GM12878 (cell line): ENCODE data around the gene DIP2C. TPM values are rescaled to one million over a fixed set of nuclear protein-coding genes. Genes with fewer than 3 reads are reported as not detected.
"Not testable (repeated sequence)": the region's sequence is repeated elsewhere in the genome, so short reads cannot be mapped to it uniquely, and the experiment has no call there.

Experiments
- ATAC-seq: fragments of 200-7000 bp; cut with Tn5 transposase; 3 replicates; pipeline ENCODE4 v1.9.1; 2020; ENCODE audit warnings: mild to moderate bottlenecking, moderate library complexity
- BruUV-seq: library from RNA; stranded (reverse); fragments of 400-500 nt; replicated peaks from 2 replicates; lab custom pipeline; 2021; lab: Mats Ljungman, UMichigan
- CTCF ChIA-PET: fragments of 300-600 bp; sonication (Branson Sonifier 250); formaldehyde crosslinking; extraction: SDS; loops from one replicate; lab custom pipeline; 2021; ENCODE audit warnings: inconsistent platforms; lab: Yijun Ruan, JAX
- POLR2A ChIA-PET: fragments of 350-600 bp; formaldehyde crosslinking; extraction: SDS; loops from one replicate; lab custom pipeline; 2021; ENCODE audit warnings: inconsistent platforms; lab: Charles Lee
- RAD21 ChIA-PET: fragments of 300-600 bp; sonication (Branson Sonifier 250); formaldehyde crosslinking; loops from one replicate; lab custom pipeline; 2023; ENCODE audit warnings: antibody characterized with exemption; ENCODE audit not compliant: unreplicated experiment; lab: Charles Lee
- SMC1A ChIA-PET: fragments of 300-600 bp; sonication (Branson Sonifier 250); formaldehyde crosslinking; loops from one replicate; lab custom pipeline; 2023; ENCODE audit not compliant: unreplicated experiment, uncharacterized antibody; lab: Charles Lee
- DNase-seq: peaks from one replicate; pipeline ENCODE4 v3.0.0-alpha.2; 2011; ENCODE audit warnings: low read depth, low spot score
- FAIRE-seq: peaks from 3 replicates; lab custom pipeline; 2011; peaks lifted over from hg19 to GRCh38; lab: Jason Lieb, UNC
- H2AFZ ChIP-seq: 2 replicates; pipeline ENCODE4 v1.6.0; 2011; ENCODE audit warnings: low read depth, low read length, control low read depth; ENCODE audit not compliant: control insufficient read depth
- H3K27ac ChIP-seq: 2 replicates; pipeline ENCODE4 v1.5.1; 2011; ENCODE audit warnings: control low read depth; ENCODE audit not compliant: control insufficient read depth, insufficient read depth
- H3K27me3 ChIP-seq, 2 experiments: replicated peaks in 1 of 2; 2 replicates each; pipeline versions ENCODE4 v1.6.0 to v1.6.1; 2011; ENCODE audit warnings: low read length in 1 of 2; ENCODE audit not compliant: control insufficient read depth in 2 of 2, insufficient read depth in 2 of 2
- H3K36me3 ChIP-seq, 2 experiments: 2 replicates each; pipeline ENCODE4 v1.5.1; 2011; ENCODE audit warnings: low read length in 1 of 2; ENCODE audit not compliant: control insufficient read depth in 2 of 2, insufficient read depth in 2 of 2
- H3K4me1 ChIP-seq: 2 replicates; pipeline ENCODE4 v1.6.1; 2011; ENCODE audit warnings: mild to moderate bottlenecking, low read length, moderate library complexity, mixed read lengths; ENCODE audit not compliant: control insufficient read depth, insufficient read depth
- H3K4me2 ChIP-seq: 2 replicates; pipeline ENCODE4 v1.6.0; 2011; ENCODE audit warnings: control low read depth; ENCODE audit not compliant: control insufficient read depth, insufficient read depth
- H3K4me3 ChIP-seq: fragments of 200-600 bp; sonication (generic); 2 replicates; pipeline ENCODE4 v1.5.1; 2016
- H3K79me2 ChIP-seq: 2 replicates; pipeline ENCODE4 v1.6.0; 2011; ENCODE audit warnings: low read length; ENCODE audit not compliant: control insufficient read depth, insufficient read depth
- H3K9ac ChIP-seq: 2 replicates; pipeline ENCODE4 v1.8.0; 2011; ENCODE audit warnings: low read length, control low read depth, mixed read lengths; ENCODE audit not compliant: control insufficient read depth, insufficient read depth
- H3K9me3 ChIP-seq: replicated peaks from 3 replicates; pipeline ENCODE4 v1.5.1; 2011; ENCODE audit warnings: mild to moderate bottlenecking, low read length; ENCODE audit not compliant: control insufficient read depth, insufficient read depth
- H4K20me1 ChIP-seq: 2 replicates; pipeline ENCODE4 v1.6.0; 2011; ENCODE audit not compliant: control insufficient read depth, insufficient read depth
- CBX5 ChIP-seq: sonication (generic); IDR thresholded peaks from 2 replicates; pipeline ENCODE4 v1.6.1; 2016; ENCODE audit warnings: low read depth, moderate library complexity, mild to moderate bottlenecking, inconsistent platforms
- CREM ChIP-seq: IDR thresholded peaks from 2 replicates; pipeline ENCODE4 v1.6.1; 2014; ENCODE audit warnings: antibody characterized with exemption, low read depth
- IKZF1 ChIP-seq: fragments of 450-650 bp; conservative IDR thresholded peaks from 2 replicates; pipeline ENCODE4 v1.6.1; 2017; ENCODE audit warnings: antibody characterized with exemption, mild to moderate bottlenecking
- LARP7 ChIP-seq: fragments of 450-650 bp; IDR thresholded peaks from 2 replicates; pipeline ENCODE4 v1.6.1; 2017; ENCODE audit warnings: mild to moderate bottlenecking
- MTA2 ChIP-seq: fragments of 450-650 bp; IDR thresholded peaks from 2 replicates; pipeline ENCODE4 v1.6.1; 2016; ENCODE audit warnings: low read depth, mild to moderate bottlenecking, moderate library complexity
- NBN ChIP-seq: fragments of 450-650 bp; IDR thresholded peaks from 2 replicates; pipeline ENCODE4 v1.6.1; 2016
- NFXL1 ChIP-seq: fragments of 450-650 bp; IDR thresholded peaks from 2 replicates; pipeline ENCODE4 v1.6.1; 2017; ENCODE audit warnings: antibody characterized with exemption, mild to moderate bottlenecking, borderline replicate concordance
- POLR2AphosphoS5 ChIP-seq: IDR thresholded peaks from 2 replicates; pipeline ENCODE4 v1.6.1; 2011; ENCODE audit warnings: mild to moderate bottlenecking, low read length, inconsistent platforms
- RBBP5 ChIP-seq: fragments of 200-600 bp; sonication (generic); conservative IDR thresholded peaks from 2 replicates; pipeline ENCODE4 v1.6.1; 2016
- RCOR1 ChIP-seq: conservative IDR thresholded peaks from 2 replicates; pipeline ENCODE4 v1.6.1; 2012; ENCODE audit warnings: low read depth, low read length, improper control_type of control experiment
- SIX5 ChIP-seq: IDR thresholded peaks from 2 replicates; pipeline ENCODE4 v1.6.1; 2011; ENCODE audit warnings: mild to moderate bottlenecking, low read depth, low read length, moderate library complexity; ENCODE audit not compliant: severe bottlenecking
- SMC3 ChIP-seq: IDR thresholded peaks from 2 replicates; pipeline ENCODE4 v1.6.1; 2011; ENCODE audit warnings: low read length, improper control_type of control experiment, borderline replicate concordance
- STAT3 ChIP-seq: IDR thresholded peaks from 2 replicates; pipeline ENCODE4 v1.6.1; 2011; ENCODE audit warnings: low read depth, low read length, improper control_type of control experiment
- TBL1XR1 ChIP-seq: IDR thresholded peaks from 2 replicates; pipeline ENCODE4 v1.6.1; 2012; ENCODE audit warnings: low read depth, low read length, improper control_type of control experiment
- WGBS: methylation state at CpG from one replicate; pipeline ENCODE4 v1.1.6; 2016; ENCODE audit warnings: low lambda C conversion rate; ENCODE audit not compliant: insufficient replicate concordance, insufficient coverage; ENCODE audit errors: missing lambda C conversion rate; 5-methylcytosine and 5-hydroxymethylcytosine counted together
- in situ Hi-C: fragments of 300-500 bp; cut with MboI; formaldehyde crosslinking; loops from 9 replicates; pipeline ENCODE4 v1.14.3; 2018; ENCODE audit warnings: mixed read lengths
- intact Hi-C: fragments of 100-400 bp; cut with micrococcal nuclease; formaldehyde crosslinking; loops from one replicate; pipeline ENCODE4 v1.14.2; 2022; ENCODE audit not compliant: unreplicated experiment
- polyA plus RNA-seq, 11 experiments: library from polyadenylated mRNA; depleted of rRNA in 4 of 11; unstranded in 6 of 11; stranded (reverse) in 5 of 11; fragments of >200 nt; fragmentation: Nextera tagmentation in 4 of 11; fragmentation: Illumina TruSeq in 1 of 11; extraction: Ambion mirVana in 4 of 11; extraction: Trizol in 1 of 11; gene quantifications; 1 replicate in 1 of 11; 2 replicates in 10 of 11; pipeline versions ENCODE4 v1.2.1 to v1.2.3, GENCODE V29; 2011 to 2016; ENCODE audit warnings: inconsistent platforms in 2 of 11, missing spikeins in 2 of 11, low read depth in 1 of 11
- total RNA-seq, 4 experiments: library from RNA; depleted of rRNA in 3 of 4; stranded (reverse); fragments of >200 nt in 3 of 4; fragmentation: Illumina TruSeq in 1 of 4; extraction: Trizol in 1 of 4; gene quantifications; 2 replicates each; pipeline versions ENCODE4 v1.2.1 to v1.2.3, GENCODE V29; 2013 to 2021
- TF ChIP-seq, protein P1 (sequence below): fragments of 450-650 bp; formaldehyde crosslinking; IDR thresholded peaks from 2 replicates; pipeline ENCODE4 v1.4.0; 2020; ENCODE audit warnings: mild to moderate bottlenecking, moderate library complexity

The DIP2C gene
- total and polyA plus RNA-seq, 10 of the 15 experiments (the other 5 are each of a cell fraction or from before 2014, with no cell fraction given), result 0.01 to 0.10 (median 0.06) TPM

DNA sequence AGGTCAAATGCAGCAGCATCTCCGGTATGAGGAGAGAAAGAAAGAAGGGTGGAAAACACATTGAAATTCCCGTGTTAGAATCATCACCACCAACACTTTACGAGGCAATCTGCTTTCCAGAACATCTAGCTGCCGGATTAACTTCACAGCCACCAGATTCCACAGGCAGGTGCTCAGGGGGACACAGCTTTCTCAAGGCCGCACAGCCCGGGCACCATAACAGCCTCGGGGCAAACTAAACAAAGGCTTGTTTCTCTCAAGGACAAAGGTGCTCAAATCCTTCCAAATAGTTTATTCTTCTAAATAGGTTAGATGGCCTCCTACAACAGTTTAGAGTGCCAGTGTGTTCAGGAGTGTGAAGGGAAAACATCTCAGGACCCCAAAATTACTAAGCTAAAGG, 156.3 kb downstream of the DIP2C start:
- ATAC-seq (no peak), FAIRE-seq (no peak), DNase-seq (no peak)
- peaks cover 0 to 3% of the 10 kb centered on the region in 2 experiments; a peak in 3 of 4 replicates for H3K27me3 ChIP-seq
- H3K4me2 ChIP-seq, result no peak overlapping the region
- H3K9me3 ChIP-seq, result no peaks in the 10 kb centered on the region
- no peaks in the 10 kb centered on the region for H3K79me2 ChIP-seq
- no peaks in the 10 kb centered on the region for H3K4me1 ChIP-seq
- H3K9ac ChIP-seq, result no peak overlapping the region
- CTCF ChIA-PET, result no interaction called here
- POLR2A ChIA-PET, result no interaction called here
- in situ Hi-C loops, result no loop called here
- SMC1A ChIA-PET, result no interaction called here
- intact Hi-C loops, result no loop called here
- RAD21 ChIA-PET, result no interaction called here
- WGBS, result 78% methylated on average over 7 of the region's 7 CpGs
- H3K36me3 ChIP-seq, result no peaks in the 10 kb centered on the region
- no peak overlapping the region for H3K4me3 ChIP-seq
- H4K20me1 ChIP-seq, result no peaks in the 10 kb centered on the region
- no TSS peak for BruUV-seq
- H3K27ac ChIP-seq, result no peak overlapping the region
- TF ChIP-seq POLR2AphosphoS5 (no peak), CREM (no peak), STAT3 (no peak), TBL1XR1 (no peak), RBBP5 (no peak), LARP7 (no peak), SIX5 (no peak), CBX5 (no peak), NFXL1 (no peak), MTA2 (no peak), NBN (no peak), SMC3 (no peak), RCOR1 (no peak), IKZF1 (no peak)
- TF ChIP-seq, protein P1, sequence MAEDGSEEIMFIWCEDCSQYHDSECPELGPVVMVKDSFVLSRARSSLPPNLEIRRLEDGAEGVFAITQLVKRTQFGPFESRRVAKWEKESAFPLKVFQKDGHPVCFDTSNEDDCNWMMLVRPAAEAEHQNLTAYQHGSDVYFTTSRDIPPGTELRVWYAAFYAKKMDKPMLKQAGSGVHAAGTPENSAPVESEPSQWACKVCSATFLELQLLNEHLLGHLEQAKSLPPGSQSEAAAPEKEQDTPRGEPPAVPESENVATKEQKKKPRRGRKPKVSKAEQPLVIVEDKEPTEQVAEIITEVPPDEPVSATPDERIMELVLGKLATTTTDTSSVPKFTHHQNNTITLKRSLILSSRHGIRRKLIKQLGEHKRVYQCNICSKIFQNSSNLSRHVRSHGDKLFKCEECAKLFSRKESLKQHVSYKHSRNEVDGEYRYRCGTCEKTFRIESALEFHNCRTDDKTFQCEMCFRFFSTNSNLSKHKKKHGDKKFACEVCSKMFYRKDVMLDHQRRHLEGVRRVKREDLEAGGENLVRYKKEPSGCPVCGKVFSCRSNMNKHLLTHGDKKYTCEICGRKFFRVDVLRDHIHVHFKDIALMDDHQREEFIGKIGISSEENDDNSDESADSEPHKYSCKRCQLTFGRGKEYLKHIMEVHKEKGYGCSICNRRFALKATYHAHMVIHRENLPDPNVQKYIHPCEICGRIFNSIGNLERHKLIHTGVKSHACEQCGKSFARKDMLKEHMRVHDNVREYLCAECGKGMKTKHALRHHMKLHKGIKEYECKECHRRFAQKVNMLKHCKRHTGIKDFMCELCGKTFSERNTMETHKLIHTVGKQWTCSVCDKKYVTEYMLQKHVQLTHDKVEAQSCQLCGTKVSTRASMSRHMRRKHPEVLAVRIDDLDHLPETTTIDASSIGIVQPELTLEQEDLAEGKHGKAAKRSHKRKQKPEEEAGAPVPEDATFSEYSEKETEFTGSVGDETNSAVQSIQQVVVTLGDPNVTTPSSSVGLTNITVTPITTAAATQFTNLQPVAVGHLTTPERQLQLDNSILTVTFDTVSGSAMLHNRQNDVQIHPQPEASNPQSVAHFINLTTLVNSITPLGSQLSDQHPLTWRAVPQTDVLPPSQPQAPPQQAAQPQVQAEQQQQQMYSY (CRISPR knock-in tag), result no peak
- H2AFZ ChIP-seq, result no peak overlapping the region

GRCh38 chr10:532331-532730, 157.1 kb downstream of the DIP2C start:
- H3K79me2 ChIP-seq, POLR2A ChIA-PET, FAIRE-seq, DNase-seq, H3K9me3 ChIP-seq, H3K27me3 ChIP-seq, BruUV-seq, CTCF ChIA-PET, H3K4me2 ChIP-seq, SMC1A ChIA-PET, H2AFZ ChIP-seq, intact Hi-C loops, H3K4me3 ChIP-seq, H4K20me1 ChIP-seq, H3K36me3 ChIP-seq, H3K9ac ChIP-seq, RAD21 ChIA-PET, H3K4me1 ChIP-seq, ATAC-seq, H3K27ac ChIP-seq, in situ Hi-C loops: not testable (repeated sequence)
- WGBS, result 25% methylated on average over 2 of the region's 2 CpGs
